Adrenal gland (tissue), 12 donors: ENCODE results near the gene KCNK3. TPM values are rescaled to one million over a fixed set of nuclear protein-coding genes. Genes with fewer than 3 reads are reported as not detected.

Experiments
- DNase-seq, 7 donors: peaks; one replicate each; pipeline ENCODE4 v3.0.0-alpha.2; 2019 to 2020
- H3K27ac ChIP-seq, 5 donors: fragments of 200-600 bp; sonication (generic) in 4 of 5; 1 replicate in 3 of 5; 2 replicates in 2 of 5; pipeline versions ENCODE4 v1.5.1 to v1.8.0; 2016 to 2020; ENCODE audit warnings: mild to moderate bottlenecking in 1 of 5
- H3K27me3 ChIP-seq: fragments of 200-600 bp; 2 replicates; pipeline ENCODE4 v1.8.0; 2021
- H3K36me3 ChIP-seq, 2 donors: fragments of 200-600 bp; replicated peaks in 1 of 2; 1 replicate in 1 of 2; 2 replicates in 1 of 2; pipeline versions ENCODE4 v1.5.1 to v1.8.0; 2018 to 2022
- H3K4me1 ChIP-seq, 2 donors: fragments of 200-600 bp; replicated peaks in 1 of 2; 1 replicate in 1 of 2; 2 replicates in 1 of 2; pipeline versions ENCODE4 v1.5.1 to v1.8.0; 2018 to 2021
- H3K4me3 ChIP-seq, 4 donors: fragments of 200-600 bp; sonication (generic) in 3 of 4; one replicate each; pipeline ENCODE4 v1.5.1; 2016 to 2018
- H3K9me3 ChIP-seq, 3 donors: fragments of 200-600 bp; sonication (generic) in 1 of 3; replicated peaks in 1 of 3; 1 replicate in 2 of 3; 2 replicates in 1 of 3; pipeline versions ENCODE4 v1.5.1 to v1.8.0; 2016 to 2021
- POLR2A ChIP-seq, 2 donors: fragments of 450-650 bp; IDR thresholded peaks; one replicate each; pipeline ENCODE4 v1.6.1; 2017; ENCODE audit warnings: antibody characterized with exemption in 2 of 2, mild to moderate bottlenecking in 2 of 2, moderate library complexity in 1 of 2
- WGBS, 4 donors: extraction: QIAGEN DNeasy Blood & Tissue Kit in 2 of 4; methylation state at CpG; one replicate each; pipeline versions ENCODE4 v1.1.5 to v1.1.7; 2013 to 2017; 5-methylcytosine and 5-hydroxymethylcytosine counted together
- intact Hi-C, 2 donors: fragments of 100-400 bp; cut with DNase I; formaldehyde crosslinking; loops; one replicate each; pipeline versions ENCODE4 v1.14.1 to v1.15.0; 2022 to 2023
- polyA plus RNA-seq, 3 donors: library from polyadenylated mRNA; stranded (reverse); fragments of 200-250 nt in 2 of 3; fragments of 350-450 nt in 1 of 3; fragmentation: Illumina TruSeq in 1 of 3; extraction: RNeasy Lipid Tissue Mini Kit (QIAGEN cat#74804) in 1 of 3; gene quantifications; one replicate each; pipeline ENCODE4 v1.2.3, GENCODE V29; 2013 to 2014
- total RNA-seq, 9 donors: library from RNA; depleted of rRNA in 4 of 9; stranded (reverse); fragments of >200 nt in 4 of 9; fragments of 120-200 nt in 1 of 9; fragmentation: NEBNext Ultra II Directional in 1 of 9; extraction: Animal tissue kit (Norgen Biotek cat#: 25700) in 1 of 9; gene quantifications; one replicate each; pipeline versions ENCODE4 v1.1.0 to v1.2.4, GENCODE V29; 2013 to 2023
- TF ChIP-seq, protein P1 (sequence below), 6 experiments: fragments of 450-650 bp in 4 of 6; fragments of 200-600 bp in 2 of 6; sonication (generic) in 1 of 6; IDR thresholded peaks; 1 replicate in 5 of 6; 2 replicates in 1 of 6; pipeline versions ENCODE4 v1.5.1 to v1.8.0; 2016 to 2021; ENCODE audit warnings: antibody characterized with exemption in 6 of 6, mild to moderate bottlenecking in 2 of 6, moderate library complexity in 1 of 6
- donor health status: healthy with polysubstance abuse.
- donor health status: Bipolar disorder and iron deficiency.
- donor health status: DM: yes; HTN: yes; CAD: no.
- donor health status: DM: no; HTN: no; CAD: no.
- donor health status: DM: no; HTN: no; CAD: no.
- donor health status: DM: yes; HTN: yes; CAD: no.

Gene KCNK3
- total and polyA plus RNA-seq, 12 donors: 69.6 to 595 (median 382) TPM

DNA sequence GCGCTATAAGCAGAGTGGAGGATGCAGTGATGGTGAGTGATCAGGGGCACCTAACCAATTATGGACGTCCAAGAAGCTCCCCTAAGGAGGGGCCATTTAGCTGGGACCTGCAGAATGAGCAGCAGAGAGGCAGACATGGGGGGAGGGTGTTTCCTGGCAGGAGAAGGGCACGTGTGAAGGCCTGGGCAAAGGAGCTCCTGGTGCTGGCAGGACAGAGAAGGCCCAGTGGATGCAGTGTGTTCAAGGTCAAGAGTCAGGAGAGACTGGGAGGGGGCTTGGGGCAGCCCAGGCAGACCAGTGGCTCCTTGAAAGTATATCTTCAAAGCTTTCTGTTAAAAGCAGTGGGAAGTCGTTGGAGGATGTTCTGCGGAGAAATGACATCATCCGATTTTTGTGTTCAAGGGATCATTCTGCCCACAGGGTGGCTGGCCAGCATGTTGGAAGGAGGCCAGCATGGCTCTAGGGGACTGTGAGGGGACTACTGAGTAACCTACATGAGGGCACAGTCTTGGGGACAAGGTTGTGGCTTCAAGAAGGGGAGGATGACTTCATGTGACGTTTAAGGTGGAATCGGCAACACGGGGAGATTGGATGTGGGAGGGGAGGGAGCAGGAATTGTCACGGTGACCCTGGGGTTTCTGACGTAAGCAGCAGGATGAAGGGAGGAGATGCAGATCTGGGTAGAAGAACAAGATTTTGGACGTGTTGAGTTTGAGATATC is 42.4 kb upstream of the KCNK3 start:
- Histone ChIP-seq H3K4me1 (peaks cover 34 to 51% of the 10 kb centered on the region in 2 donors), H3K4me3 (no peak overlapping the region), H3K36me3 (no peaks in the 10 kb centered on the region), H3K27me3 (no peaks in the 10 kb centered on the region), H3K27ac (peak overlapping the region; percentile 88 to 97 (median 93)), H3K9me3 (no peaks in the 10 kb centered on the region)
- intact Hi-C loops: no loop called here
- peak in 6 of 7 donors; percentile 20 to 60 (median 46) for DNase-seq
- 60 to 66% (median 61%) methylated on average over 12 of the region's 12 CpGs for WGBS, 4 donors
- TF ChIP-seq, protein P1, sequence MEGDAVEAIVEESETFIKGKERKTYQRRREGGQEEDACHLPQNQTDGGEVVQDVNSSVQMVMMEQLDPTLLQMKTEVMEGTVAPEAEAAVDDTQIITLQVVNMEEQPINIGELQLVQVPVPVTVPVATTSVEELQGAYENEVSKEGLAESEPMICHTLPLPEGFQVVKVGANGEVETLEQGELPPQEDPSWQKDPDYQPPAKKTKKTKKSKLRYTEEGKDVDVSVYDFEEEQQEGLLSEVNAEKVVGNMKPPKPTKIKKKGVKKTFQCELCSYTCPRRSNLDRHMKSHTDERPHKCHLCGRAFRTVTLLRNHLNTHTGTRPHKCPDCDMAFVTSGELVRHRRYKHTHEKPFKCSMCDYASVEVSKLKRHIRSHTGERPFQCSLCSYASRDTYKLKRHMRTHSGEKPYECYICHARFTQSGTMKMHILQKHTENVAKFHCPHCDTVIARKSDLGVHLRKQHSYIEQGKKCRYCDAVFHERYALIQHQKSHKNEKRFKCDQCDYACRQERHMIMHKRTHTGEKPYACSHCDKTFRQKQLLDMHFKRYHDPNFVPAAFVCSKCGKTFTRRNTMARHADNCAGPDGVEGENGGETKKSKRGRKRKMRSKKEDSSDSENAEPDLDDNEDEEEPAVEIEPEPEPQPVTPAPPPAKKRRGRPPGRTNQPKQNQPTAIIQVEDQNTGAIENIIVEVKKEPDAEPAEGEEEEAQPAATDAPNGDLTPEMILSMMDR (IDR thresholded peaks at IDR 0.05): no peak
- no peak for TF ChIP-seq POLR2A (IDR thresholded peaks at IDR 0.05)

DNA sequence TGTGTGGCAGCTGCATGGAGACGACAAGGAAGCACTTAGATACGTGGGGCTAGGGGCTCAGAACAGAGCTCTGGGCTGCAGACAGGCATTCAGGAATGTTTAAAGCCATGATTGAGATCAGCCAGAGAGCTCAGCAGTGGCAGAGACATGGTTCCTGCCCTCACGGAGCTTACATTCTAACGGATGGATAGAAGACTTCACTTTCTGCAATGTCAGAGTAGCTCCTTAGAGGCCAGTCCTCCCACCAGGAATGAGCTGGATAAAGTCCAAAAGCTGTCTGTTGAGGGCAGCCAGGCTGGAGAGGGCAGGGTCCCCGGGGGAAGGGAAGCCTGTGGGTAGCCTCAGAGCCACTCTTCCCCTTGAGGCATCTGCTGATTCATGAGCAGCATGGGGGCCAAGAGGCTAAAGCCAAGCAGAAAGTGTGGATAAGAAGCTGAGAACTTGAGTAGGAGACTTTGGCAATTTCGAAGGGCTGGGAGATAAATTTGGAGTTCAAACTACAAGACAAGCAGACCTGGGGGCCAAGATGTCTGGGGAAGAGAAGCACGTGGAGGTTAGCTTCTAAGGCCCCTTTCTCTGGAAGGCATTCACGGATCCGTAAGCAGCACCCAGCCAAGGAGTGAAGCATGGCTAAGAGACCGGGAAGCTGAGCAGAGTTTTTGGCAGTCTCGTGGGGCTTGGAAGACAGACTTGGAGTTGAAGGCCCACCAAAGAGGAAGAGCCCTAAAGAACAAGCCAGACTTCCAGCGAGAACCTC is 41.6 kb upstream of the KCNK3 start:
- Histone ChIP-seq H3K4me3 (no peak overlapping the region), H3K36me3 (no peaks in the 10 kb centered on the region), H3K4me1 (peaks cover 34 to 51% of the 10 kb centered on the region in 2 donors), H3K27ac (peak overlapping the region; percentile 88 to 97 (median 93)), H3K27me3 (no peaks in the 10 kb centered on the region), H3K9me3 (no peaks in the 10 kb centered on the region)
- peak in 4 of 7 donors; percentile 16 to 53 (median 23) for DNase-seq
- TF ChIP-seq POLR2A (IDR thresholded peaks at IDR 0.05): no peak
- TF ChIP-seq, protein P1 (IDR thresholded peaks at IDR 0.05): no peak
- intact Hi-C loops: no loop called here
- 53 to 60% (median 58%) methylated on average over 11 to 12 of the region's 12 CpGs for WGBS, 4 donors

DNA sequence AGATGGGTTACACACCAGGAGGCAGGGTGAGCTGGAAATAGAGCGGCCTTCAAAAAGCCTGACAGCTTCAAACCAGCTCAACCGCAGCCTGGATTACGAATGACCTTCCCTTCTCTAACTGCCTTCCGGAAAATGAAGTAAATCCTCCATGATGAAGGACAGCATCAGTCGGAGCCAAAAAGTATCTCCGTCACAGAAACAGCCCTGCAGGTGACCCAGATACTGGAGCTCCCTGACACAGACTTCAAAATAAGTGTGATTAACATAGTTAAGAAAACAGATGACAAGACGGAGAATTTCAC is 41.1 kb upstream of the KCNK3 start:
- peak in 1 of 2 donors; percentile 24 for TF ChIP-seq POLR2A (IDR thresholded peaks at IDR 0.05)
- TF ChIP-seq, protein P1 (IDR thresholded peaks at IDR 0.05): peak in 4 of 6 experiments; percentile 5 to 33 (median 18)
- DNase-seq: peak; percentile 75 to 93 (median 88)
- H3K4me3 ChIP-seq: no peak overlapping the region

DNA sequence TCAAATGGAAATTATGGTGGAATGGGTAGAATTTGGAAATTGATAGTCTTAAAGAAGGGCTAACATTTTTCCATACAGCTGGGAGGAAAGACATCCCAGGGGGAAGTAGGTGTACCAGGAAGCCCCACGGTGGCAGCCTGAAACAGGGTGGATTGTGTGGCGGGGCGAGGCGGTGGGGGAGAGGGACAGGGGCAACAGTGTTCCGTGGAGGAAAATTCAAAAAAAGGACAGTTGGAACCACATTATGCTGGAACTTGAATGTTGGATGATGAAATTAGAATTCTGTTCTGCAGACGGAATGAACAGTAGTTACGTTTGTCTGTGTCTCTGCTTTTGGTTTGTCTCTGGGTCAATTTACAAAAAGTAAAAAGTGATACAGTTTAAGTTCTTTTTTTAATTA is 40.7 kb upstream of the KCNK3 start:
- Histone ChIP-seq H3K27ac (peak overlapping the region; percentile 88 to 97 (median 93)), H3K4me1 (peaks cover 34 to 51% of the 10 kb centered on the region in 2 donors), H3K9me3 (no peaks in the 10 kb centered on the region), H3K27me3 (no peaks in the 10 kb centered on the region), H3K4me3 (no peak overlapping the region), H3K36me3 (no peaks in the 10 kb centered on the region)
- DNase-seq: peak in 4 of 7 donors; percentile 13 to 43 (median 21)
- no peak for TF ChIP-seq POLR2A (IDR thresholded peaks at IDR 0.05)
- TF ChIP-seq, protein P1 (IDR thresholded peaks at IDR 0.05): no peak
- 38 to 56% (median 41%) methylated on average over 7 of the region's 7 CpGs for WGBS, 4 donors
- intact Hi-C loops: no loop called here

More for the DNA sequence above, 41.1 kb upstream of the KCNK3 start:
- Histone ChIP-seq H3K27ac (peak overlapping the region; percentile 88 to 97 (median 93)), H3K27me3 (no peaks in the 10 kb centered on the region), H3K36me3 (no peaks in the 10 kb centered on the region), H3K4me1 (peaks cover 34 to 51% of the 10 kb centered on the region in 2 donors), H3K9me3 (no peaks in the 10 kb centered on the region)
- intact Hi-C loops: no loop called here
- WGBS, 4 donors: 46 to 52% (median 50%) methylated on average over 7 of the region's 7 CpGs
